Stimulated activated CD8-positive, alpha-beta memory T cell treated with anti-CD3 and anti-CD28 coated beads, Interleukin-2, amount 100 ng/mL, for 1 hour (primary cell): ENCODE data around the gene HACL1.
"Not testable (repeated sequence)": the region's sequence is repeated elsewhere in the genome, so short reads cannot be mapped to it uniquely, and the experiment has no call there.

Experiments
- DNase-seq, 2 donors: peaks; one replicate each; pipeline ENCODE4 v3.0.0-alpha.2; 2020; ENCODE audit warnings: low read depth in 2 of 2

Gene HACL1

DNA sequence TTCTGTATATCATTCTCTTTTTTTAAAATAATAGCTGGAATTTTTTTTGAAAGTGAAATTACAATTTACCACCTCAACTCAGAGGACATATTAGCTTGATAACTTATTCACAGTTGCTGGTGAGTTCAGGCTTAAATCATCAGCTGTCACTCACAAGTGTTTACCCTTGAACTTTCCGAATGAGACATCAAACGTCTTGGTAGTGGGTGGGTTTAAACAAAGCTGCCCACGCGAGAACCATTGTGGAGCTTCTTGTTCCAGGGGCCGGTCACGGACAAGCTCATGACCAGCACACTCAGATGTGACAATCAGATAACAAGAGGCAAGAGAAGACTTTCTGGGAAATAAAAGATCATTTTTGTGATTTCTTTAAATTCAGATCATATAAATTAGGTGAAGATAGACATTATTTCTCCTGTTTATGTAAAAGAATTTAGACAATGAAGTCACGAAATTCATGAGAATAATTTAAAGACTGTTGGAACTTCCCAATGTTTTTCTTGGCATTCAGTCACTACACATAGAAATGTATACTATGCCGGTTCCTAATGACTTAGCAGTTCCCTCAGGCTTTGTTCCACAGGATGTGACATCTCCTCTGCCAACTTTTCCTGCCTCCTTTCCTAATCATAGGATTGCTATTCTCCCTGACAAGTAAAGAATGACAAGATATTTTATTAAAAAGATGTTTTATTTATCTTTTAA, 29.4 kb upstream of the HACL1 start:
- no peak for DNase-seq

DNA sequence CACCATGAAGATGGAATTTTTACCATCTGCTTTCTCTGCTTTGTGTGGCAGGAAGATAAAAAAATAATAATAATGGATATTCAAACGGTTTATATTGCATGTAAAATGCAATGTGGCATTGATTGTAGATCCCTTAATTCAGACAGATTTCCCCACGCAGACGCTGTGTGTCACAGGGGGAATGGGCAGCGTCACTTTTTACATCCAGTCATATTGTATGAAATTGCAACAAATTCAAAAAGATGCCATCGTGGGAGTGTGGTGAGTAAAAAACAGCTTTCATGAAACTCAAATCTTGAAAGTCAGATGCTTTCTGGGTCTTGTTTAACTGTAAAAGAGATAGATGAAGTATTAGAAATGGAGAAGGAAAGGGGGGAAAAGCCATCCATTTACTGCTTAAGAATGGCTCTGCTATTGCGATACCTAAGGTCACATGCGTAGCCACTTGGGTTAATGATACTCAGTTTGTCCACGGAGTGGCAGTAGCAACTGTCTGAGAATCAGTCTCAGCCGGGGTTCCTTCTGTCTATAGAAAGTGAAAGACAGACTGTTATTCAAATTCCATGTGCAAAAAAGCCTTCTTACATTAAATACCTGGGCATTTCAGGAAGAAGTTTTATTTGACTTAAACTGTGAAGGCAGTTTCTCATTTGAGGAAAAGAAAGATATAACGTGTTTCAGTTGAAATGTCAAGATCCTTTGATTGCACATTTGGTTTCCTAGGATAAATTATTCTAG, 28.7 kb upstream of the HACL1 start:
- peak; percentile 16 to 39 for DNase-seq

GRCh38 chr3:15628967-15629366, 27.6 kb upstream of the HACL1 start:
- DNase-seq: no peak

DNA sequence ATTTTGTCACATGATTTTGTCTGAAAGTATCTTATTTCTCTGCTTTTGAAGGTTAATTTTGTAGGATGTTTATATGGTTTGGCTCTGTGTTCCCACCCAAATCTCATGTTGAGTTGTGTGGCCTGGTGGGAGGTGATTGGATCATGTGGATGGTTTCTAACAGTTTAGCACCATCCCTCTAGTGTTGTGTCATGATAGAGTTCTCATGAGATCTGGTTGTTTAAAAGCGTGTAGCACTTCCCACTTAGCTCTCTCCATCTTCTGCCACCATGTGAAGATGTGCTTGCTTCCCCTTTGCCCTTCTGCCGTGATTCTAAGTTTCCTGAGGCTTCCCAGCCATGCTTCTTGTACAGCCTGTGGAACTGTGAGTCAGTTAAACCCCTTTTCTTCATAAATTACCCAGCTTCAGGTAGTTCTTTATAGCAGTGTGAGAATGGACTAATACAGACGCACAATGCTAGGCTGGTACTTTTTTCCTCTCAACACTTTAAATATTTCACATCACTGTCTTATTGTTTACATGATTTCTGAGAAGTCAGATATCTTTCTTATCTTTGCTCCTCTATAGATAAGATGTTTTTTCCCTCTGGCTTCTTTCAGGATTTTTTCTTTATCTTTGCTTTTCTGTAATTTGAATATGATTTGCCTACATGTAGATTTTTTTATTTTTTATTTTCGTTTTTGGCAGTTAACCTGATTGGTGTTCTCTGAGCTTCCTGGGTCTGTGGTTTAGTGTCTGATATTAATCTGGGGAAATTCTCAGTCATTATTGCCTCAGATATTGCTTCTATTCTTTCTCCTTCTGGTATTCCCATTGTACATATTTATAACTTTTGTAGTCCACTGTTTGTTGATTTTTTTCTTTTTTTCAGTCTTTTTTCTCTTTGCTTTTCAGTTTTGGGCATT, 22.4 kb upstream of the HACL1 start:
- no peak for DNase-seq

DNA sequence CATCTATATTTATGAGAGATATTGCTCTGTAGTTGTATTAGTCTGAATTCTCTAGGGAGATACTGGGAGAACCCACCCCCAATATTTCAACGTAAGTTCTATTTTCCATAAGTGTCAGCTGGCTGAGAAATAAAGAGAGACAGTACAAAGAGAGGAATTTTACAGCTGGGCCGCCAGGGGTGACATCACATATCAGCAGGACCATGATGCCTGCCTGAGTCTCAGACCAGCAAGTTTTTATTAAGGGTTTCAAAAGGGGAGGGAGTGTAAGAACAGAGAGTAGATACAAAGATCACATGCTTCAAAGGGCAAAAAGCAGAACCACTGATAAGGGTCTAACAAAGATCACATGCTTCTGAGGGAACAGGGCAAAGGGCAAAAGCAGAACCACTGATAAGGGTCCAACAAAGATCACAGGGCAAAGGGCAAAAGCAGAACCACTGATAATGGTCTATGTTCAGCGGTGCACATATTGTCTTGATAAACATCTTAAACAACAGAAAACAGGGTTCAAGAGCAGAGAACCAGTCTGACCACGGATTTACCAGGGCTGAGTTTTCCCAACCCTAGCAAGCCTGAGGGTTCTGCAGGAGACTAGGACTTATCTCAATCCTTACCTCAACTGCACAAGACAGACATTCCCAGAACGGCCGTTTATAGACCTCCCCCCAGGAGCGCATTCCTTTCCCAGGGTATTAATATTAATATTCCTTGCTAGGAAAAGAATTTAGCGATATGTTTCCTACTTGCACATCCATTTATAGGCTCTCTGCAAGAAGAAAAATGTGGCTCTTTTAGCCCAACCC, 18.5 kb upstream of the HACL1 start:
- DNase-seq: not testable (repeated sequence)

DNA sequence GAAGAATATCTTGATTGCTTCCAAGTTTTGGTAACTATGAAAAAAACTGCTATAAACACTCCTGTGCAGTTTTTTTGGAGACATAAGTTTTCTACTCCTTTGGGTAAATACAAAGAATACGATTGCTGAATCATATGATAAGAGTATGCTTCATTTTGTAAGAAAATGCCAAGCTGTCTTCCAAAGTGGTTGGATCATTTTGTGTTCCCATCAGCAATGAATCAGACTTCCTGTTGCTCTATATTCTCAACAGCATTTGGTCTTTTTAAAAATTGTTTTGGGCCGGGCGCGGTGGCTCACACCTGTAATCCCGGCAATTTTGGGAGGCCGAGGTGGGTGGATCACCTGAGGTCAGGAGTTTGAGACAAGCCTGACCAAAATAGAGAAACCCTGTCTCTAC, 14.7 kb upstream of the HACL1 start:
- no peak for DNase-seq

- DNase-seq: no peak
Measured at GRCh38 chr3:15614958-15615357, 13.6 kb upstream of the HACL1 start.

DNA sequence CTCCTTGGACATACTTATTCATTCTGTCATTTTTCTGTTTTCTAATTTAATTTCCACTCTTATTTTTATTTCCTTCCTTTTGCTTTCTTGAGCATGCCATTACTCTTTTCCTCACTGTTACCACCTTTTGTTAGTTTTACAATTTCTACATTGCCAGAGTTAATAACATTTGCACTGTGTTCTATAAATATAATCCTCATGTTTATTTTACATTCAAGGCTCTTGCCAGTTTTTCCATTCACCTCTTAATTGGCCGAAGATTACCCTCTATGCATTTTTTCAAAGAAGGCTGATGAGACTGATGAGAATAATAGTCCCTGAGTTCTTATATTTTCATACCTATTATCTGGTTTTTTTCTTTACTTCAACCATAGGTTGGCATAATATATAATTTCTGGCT, 10.6 kb upstream of the HACL1 start:
- no peak for DNase-seq

DNA sequence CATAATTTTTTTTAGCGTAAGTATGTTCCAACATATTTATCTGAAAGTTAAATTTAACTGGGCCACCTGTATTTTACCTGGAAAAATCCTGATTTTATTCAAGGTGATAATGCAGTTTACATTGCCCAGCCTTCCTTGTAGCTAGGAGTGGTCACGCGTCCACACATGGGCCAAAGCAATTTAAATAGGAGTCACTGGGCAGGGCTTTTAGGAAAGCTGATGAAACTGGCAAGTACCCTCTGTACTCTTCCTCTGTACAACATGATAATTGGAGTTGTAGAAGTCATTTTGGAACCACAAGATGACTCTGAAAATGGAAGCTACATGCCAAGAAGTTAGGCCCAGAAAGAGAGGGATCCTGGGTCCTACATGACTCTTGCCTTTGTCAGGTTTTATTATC, 9.6 kb upstream of the HACL1 start:
- no peak for DNase-seq

GRCh38 chr3:15610082-15610759, 8.9 kb upstream of the HACL1 start:
- no peak for DNase-seq

DNA sequence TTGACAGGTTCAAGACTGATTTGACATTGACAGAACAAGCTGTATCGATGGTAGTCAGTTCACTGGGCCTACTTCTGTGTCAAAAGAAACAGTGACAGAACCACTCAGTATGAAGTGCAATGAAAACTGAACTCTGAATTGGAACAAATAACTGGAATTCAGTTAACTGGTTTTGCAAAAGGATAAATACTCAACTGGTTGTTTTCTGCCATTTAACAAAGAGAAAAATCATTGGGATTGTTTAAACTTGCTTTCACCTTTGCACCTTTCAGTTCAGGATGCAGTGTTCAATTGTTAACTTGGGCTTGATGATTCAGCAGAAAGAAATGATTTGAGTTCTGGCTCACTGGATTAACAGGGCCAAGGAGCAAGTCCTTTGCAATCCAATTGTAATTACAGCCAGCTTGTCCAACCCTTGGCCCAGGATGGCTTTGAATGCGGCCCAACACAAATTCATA, 5.1 kb upstream of the HACL1 start:
- no peak for DNase-seq

DNA sequence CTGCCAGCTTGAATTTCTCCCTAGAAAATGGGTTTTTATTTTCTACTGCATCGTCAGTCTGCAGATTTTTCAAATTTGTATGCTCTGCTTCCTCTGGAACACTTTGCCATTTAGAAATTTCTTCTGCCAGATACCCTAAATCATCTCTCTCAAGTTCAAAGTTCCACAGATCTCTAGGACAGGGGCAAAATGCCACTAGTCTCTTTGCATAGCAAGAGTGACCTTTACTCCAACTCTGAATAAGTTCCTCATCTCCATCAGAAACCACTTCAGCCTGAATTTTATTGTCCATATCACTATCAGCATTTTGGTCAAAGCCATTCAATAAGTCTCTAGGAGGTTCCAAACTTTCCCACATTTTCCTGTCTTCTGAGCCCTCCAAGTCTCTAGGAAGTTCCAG, 3.2 kb upstream of the HACL1 start:
- DNase-seq: not testable (repeated sequence)

DNA sequence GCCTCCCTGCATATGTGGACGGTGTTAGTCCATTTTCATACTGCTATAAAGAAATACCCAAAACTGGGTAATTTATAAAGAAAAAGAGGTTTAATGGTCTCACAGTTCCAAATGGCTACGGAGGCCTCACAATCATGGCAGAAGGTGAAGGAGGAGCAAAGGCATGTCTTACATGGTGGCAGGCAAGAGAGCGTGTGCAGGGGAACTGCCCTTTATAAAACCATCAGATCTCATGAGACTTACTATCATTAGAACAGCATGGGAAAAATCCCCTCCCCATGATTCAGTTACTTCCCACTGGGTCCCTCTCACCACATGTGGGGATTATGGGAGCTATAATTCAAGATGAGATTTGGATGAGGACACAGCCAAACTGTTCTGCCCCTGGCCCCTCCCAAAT, 1.4 kb upstream of the HACL1 start:
- DNase-seq: not testable (repeated sequence)

DNA sequence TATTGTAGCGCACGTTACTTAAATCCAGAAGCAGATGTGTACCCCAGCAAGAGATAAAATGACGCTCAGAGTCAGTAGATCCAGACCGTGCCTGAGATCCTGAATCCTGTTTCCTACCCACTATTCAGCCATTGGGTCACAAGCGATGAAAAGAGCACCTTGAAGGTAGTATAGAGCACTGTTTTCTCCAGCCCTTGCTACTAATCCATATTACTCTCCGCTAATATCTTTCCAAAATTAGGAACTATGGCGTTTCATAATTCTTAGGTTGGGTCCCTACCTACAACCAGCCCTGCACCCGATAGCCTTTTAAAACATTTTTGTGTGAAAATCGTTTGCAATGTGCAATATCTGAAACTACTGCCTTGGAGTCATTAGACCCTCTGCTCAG, 772 bp upstream of the HACL1 start:
- no peak for DNase-seq

DNA sequence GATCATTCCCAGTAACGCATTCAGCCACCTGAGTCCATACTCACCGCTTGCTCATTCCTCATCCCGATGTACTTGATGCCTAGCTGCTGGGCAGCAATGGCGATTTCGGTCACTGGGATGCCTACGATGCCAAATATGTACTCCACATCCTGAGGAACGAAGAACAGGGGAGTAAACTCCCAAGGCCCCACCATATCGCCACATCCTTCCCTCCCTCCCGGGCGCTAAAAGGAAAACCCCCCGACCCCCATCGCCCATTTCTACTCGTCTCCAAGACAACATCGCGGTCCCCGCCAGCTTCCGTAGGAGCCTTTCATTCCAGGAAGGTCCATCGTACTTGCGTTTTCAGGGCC, 347 bp downstream of the HACL1 start:
- no peak for DNase-seq

DNA sequence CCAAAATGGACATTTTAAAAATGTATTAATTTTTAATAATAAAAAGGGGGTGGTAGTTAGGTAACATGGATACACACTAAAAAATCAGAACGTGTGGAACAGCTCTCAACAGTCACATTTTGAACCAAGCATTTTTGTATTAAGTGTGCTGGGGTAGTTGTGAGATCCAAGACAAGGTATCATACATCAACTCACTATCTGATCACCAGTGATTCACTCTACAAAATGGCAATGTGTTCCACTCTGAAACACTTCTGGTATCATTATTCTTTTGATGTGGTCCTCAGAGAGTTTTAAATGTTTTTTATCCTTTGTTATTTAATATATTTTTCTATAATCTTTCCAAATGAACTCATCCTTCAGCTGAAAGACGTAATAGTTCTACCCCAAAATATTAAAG, 5.4 kb downstream of the HACL1 start:
- no peak for DNase-seq

DNA sequence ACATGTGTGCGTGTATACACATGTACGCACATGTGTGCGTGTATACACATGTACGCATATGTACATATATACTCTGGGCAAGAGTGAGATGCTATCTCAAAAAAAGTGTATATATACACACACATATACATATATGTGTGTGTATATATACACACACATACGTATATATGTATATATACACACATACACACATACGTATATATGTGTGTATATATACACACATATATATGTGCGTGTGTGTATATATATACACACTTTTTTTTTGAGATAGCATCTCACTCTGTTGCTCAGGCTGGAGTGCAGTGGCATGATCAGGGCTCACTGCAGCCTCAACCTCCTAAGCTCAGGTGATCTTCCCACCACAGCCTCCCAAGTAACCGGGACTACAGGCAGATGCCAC, 8.4 kb downstream of the HACL1 start:
- DNase-seq: no peak

DNA sequence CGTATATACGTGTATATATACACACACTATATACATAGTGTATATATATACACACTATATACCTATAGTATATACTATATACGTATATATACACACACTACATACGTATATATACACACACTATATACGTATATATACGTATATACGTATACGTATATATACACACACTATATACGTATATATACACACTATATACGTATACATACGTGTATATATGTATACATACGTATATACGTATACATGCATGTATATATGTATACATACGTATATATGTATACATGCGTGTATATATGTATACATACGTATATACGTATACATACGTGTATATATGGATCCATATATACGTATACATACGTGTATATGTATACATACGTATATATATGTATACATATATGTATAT, 9.4 kb downstream of the HACL1 start:
- no peak for DNase-seq

- no peak for DNase-seq
Measured at GRCh38 chr3:15591242-15591641, 10.1 kb downstream of the HACL1 start.

DNA sequence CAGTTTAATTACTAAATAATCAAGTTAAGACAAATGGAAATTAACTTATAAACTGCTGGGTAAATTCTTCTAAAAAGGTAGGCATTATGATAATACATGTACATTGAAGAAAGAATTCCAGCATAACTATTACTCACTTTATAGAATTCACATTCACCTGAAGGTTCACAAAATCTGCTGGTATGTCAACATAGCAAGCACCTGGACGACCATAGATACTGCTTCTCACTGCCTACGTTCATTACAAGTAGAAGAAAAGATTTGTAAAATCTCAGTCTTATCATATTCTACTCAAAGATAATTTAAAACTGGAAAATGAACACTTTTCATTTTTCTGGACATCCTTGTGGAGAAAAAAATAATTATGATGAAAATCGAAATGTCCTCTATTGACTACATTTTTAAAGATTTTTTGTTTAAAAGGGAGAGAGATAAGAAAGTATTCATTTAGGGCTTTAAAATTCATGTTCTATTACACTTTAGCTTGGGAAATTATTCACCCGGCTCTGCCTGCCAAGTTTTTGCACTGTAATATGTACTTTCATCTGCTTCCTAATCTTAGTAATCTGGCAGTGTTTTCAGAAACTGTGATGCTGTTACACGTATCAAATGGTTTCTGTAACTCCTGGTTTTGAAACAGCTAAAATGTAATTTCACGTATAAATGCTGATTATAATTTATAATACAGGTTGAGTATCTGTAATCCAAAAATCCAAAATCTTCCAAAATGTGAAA, 16.1 kb downstream of the HACL1 start:
- no peak for DNase-seq
